Measurements from ENCODE around the gene RMND5A. TPM values are rescaled to one million over a fixed set of nuclear protein-coding genes. Genes with fewer than 3 reads are reported as not detected.
"Not testable (repeated sequence)": the region's sequence is repeated elsewhere in the genome, so short reads cannot be mapped to it uniquely, and the experiment has no call there.

Gene RMND5A
- 10 to 100 TPM; 25.4 to 56.5 (median 37.5) TPM for total RNA-seq
- 10 to 100 TPM in 1 of 3 donors, 1 to 10 TPM in 2; 6.0 to 11.6 (median 9.8) TPM for polyA plus RNA-seq
- long read RNA-seq, donor 1, full-length matches to known transcripts: 8 of 14 reads
- long read RNA-seq, donor 1, partial matches to known transcripts: 6 of 14 reads
- long read RNA-seq, donor 1, other reads (novel, unspliced or antisense): 0 of 14 reads
- long read RNA-seq, donor 2, full-length matches to known transcripts: 8 of 8 reads
- long read RNA-seq, donor 2, partial matches to known transcripts: 0 of 8 reads
- long read RNA-seq, donor 2, other reads (novel, unspliced or antisense): 0 of 8 reads

DNA sequence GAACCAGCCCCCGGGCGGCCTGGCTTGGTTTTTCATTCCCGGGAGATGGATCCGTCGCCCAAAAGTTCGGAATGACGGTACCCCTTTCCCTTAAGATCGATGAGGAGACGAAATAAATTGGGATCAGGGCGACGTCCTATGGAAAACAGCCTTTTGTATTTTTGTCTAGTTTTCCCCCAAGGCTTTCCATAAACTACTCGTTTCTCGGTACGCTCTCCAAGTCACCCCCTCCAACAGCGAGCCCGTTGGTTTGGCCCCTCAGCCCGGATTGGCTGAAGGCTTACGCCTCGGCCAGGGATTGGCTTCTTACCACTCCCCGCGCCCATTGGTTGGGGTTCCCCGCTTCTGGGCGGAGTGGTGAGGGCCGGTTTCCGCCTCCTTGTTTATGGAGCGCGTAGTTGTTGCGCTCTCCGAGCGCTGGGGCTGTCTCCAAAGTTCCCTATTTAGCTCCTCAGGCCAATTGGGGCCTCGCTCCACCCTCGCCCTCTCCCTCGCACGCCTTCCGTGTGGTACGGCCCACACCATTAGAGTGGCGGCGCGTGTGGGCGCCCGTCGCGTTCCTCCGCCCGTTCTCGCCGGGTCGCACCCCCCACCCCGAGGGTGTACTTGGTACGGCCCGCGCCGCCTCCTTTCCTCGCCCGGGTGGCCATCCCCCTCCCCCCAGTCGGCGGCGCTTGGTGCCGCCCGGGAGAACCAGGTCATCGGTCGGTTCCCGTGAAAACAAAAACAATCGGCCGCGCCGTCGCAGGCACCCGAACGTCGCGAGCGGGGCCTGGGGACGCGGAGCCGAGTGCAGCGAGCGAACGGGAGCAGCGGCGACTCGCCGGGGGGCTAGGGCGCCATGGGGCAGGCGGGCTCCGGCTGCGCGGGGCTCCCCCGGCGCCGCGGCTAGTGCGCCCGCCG lies at the start of gene RMND5A:
RMND5A (plus strand) TSS at position 655 of the 903 bp plus-strand sequence. CDS start 377 bp downstream, outside the sequence.
- intact Hi-C loops (cut with DNase I; ENCODE audit: low total_unique reads); H3K36me3 ChIP-seq; H3K9me3 ChIP-seq; H3K27me3 ChIP-seq (replicated peaks in 1 of 7): not testable (repeated sequence)
- Histone ChIP-seq H3K4me1 (peaks cover 0 to 10% (median 2%) of the 10 kb centered on the region in 6 donors), H3K4me3 (peak within 1 kb of the TSS; percentile 56 to 77 (median 64)), H3K27ac (peak within 1 kb of the TSS; percentile 83 to 96 (median 92))
- DNase-seq: peak; percentile 98
- WGBS, 5 donors: 0% methylated on average over 1 to 89 of the region's 95 CpGs
- peak; percentile 81 to 88 (median 86) for TF ChIP-seq POLR2AphosphoS5 (IDR thresholded peaks at IDR 0.05)
- TF ChIP-seq CTCF (IDR thresholded peaks at IDR 0.05 in 8 of 11, conservative IDR thresholded peaks at IDR 0.05 in 3 of 11): peak in 4 of 11 experiments; percentile 16 to 44 (median 24)
- peak in 2 of 3 donors; percentile 78 to 82 for TF ChIP-seq POLR2A (IDR thresholded peaks at IDR 0.05)

DNA sequence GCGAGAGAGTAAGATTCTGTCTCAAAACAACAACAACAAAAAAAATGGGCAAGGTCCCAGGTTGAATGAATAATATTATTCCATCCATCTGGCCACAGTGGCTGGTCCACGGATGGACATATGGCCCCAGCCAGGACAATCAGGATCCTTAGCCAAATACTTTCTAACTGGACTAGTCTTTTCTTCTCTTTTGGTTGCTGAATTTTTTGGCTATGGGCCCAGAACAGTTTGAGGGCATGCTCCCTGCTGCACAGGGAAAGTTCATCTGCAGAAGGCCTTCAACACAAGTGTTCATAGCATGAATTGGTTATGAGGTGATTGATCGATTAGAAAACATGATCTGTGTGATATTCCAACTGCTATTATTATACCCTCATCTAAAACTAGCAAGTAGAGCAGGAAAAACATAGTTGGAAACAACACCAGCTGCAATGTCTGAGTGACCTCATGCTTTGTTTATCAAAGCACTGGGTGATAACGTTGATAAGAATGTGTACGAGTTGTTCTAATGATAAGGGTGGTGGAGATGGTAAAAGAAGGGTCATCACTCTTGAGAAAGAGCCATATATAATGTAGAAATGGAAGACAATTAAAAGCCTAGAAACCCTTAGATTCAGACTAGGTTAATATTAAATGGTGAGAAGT lies 48.6 kb upstream of the RMND5A start:
- intact Hi-C loops (cut with DNase I; ENCODE audit: low total_unique reads): no loop called here
- TF ChIP-seq POLR2A (IDR thresholded peaks at IDR 0.05) (no peak), POLR2AphosphoS5 (IDR thresholded peaks at IDR 0.05) (no peak)
- H3K27ac ChIP-seq: no peak overlapping the region

GRCh38 chr2:86672027-86672545 lies 48.0 kb upstream of the RMND5A start:
- intact Hi-C loops (cut with DNase I; ENCODE audit: low total_unique reads): no loop called here
- 88 to 96% (median 95%) methylated on average over 3 of the region's 3 CpGs for WGBS, 5 donors

More for the DNA sequence above, 48.6 kb upstream of the RMND5A start:
- H3K36me3 ChIP-seq: no peaks in the 10 kb centered on the region
- peaks cover 0 to 13% (median 4%) of the 10 kb centered on the region in 8 donors for H3K9me3 ChIP-seq
- DNase-seq: no peak
- no peak overlapping the region for H3K4me3 ChIP-seq
- WGBS, 5 donors: 68 to 80% (median 75%) methylated on average over 5 of the region's 5 CpGs
- H3K27me3 ChIP-seq (replicated peaks in 1 of 7): no peaks in the 10 kb centered on the region
- H3K4me1 ChIP-seq: no peaks in the 10 kb centered on the region

More at GRCh38 chr2:86672027-86672545, 48.0 kb upstream of the RMND5A start:
- DNase-seq: no peak
- Histone ChIP-seq H3K4me3 (no peak overlapping the region), H3K4me1 (no peaks in the 10 kb centered on the region), H3K36me3 (no peaks in the 10 kb centered on the region), H3K9me3 (peaks cover 0 to 13% (median 4%) of the 10 kb centered on the region in 8 donors), H3K27ac (no peak overlapping the region), H3K27me3 (replicated peaks in 1 of 7) (no peaks in the 10 kb centered on the region)
- TF ChIP-seq CTCF (IDR thresholded peaks at IDR 0.05 in 8 of 11, conservative IDR thresholded peaks at IDR 0.05 in 3 of 11) (no peak), POLR2AphosphoS5 (IDR thresholded peaks at IDR 0.05) (no peak), POLR2A (IDR thresholded peaks at IDR 0.05) (no peak)
